ENCODE measurements around the gene GPR119. TPM values are rescaled to one million over a fixed set of nuclear protein-coding genes. Genes with fewer than 3 reads are reported as not detected.
"Not testable (repeated sequence)": the region's sequence is repeated elsewhere in the genome, so short reads cannot be mapped to it uniquely, and the experiment has no call there.

GPR119 gene
- total RNA-seq, 1 donor = not detected

DNA sequence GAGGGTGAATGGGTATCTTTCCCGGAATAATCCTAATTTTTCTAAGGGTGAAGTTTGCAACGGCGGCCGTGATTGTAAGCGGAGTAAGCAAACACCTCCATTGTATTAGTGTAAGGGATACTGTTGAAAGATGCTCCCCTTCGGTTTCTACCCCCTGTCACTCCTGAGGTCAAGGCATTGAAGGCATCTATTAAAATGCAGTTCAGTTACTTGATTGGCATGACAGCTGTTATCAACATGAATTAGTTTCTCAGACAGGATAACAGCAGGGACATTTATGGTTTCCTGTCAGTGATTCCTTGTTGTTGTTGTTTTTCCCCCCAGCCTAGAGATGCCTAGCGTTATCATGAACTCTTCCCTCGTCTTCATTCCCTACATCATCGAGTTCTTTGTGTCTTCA is 45.2 kb downstream of the GPR119 start:
- DNase-seq (ENCODE audit: low read depth in 2 of 3, low spot score in 2 of 3) = no peak

DNA sequence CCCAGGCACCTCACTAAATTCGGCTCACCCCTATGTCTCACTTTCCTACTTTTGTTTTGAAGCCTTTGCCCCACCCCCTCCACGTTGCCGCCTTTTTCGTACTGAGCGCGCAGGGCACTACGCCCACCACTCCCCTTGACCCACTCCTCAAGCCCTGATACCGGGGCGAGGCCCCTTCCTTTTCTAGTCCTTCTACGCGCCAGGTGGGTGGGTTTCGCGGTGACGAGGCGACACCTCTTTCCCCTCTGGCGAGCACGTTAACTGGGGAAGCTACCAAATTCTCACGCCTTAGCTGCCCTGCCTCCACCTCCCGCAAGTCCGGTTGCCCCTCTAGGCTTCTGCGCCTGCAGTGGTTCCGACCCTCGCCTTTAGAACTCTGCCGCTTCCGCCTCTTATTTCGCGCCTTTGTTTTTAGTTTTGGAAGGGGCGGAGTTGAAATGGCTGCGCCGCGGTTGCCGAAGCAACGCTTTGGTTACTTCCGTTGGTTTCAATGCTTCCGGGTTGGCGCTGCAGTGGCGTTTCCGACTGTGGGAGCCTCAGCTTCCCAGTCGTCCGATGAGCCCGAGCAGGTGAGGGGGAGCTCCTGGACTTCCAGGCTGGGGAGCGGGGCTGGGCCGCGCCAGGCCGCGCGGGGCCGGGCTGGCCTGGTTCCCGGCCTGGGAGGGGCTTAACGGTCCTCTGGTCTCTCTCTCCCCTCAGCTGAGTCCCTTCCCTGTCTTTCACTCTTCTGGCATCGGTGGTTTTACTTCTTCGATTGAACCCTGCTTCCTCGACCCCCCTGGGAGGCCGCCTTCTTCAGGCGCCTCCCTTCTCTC is 45.9 kb downstream of the GPR119 start, which contains the start of gene SLC25A14:
SLC25A14 (plus strand) TSS at position 512 of the 815 bp plus-strand sequence. CDS start 360 bp downstream, outside the sequence.
- DNase-seq (ENCODE audit: low read depth in 2 of 3, low spot score in 2 of 3) = peak; percentile 46 to 73 (median 52)

GRCh38 chrX:130338869-130339268 is 46.6 kb downstream of the GPR119 start:
- not testable (repeated sequence) for DNase-seq (ENCODE audit: low read depth in 2 of 3, low spot score in 2 of 3)

DNA sequence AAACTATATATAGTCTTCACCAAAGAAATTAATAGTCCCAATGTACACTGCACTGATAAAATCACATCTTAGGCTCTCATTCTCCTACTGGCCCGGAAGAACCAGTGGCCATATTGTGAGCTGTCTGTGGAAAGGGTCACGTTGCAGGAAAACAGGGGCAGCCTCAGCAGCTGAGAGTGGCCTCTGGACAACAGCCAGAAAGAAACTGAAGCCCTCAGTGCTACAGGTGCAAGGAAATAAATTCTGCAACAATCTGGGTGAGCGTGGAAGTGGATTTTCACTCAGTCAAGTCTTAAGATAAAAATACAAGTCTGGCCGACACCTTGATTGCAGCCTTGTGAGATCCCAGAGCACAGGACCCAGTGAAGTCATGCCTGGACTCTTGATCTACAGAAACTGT is 48.9 kb downstream of the GPR119 start:
- no peak for DNase-seq (ENCODE audit: low read depth in 2 of 3, low spot score in 2 of 3)

Other genes with a start within 250 kb of the GPR119 start
- gene AIFM1, start 219.8 kb downstream of the GPR119 start, total RNA-seq = 10.0 TPM
- 18.6 TPM for gene RAB33A, start 213.7 kb downstream of the GPR119 start, total RNA-seq
- gene ZNF280C, start 116.8 kb downstream of the GPR119 start, total RNA-seq = 3.0 TPM
- gene SLC25A14, start 45.8 kb downstream of the GPR119 start, total RNA-seq = 4.8 TPM
- gene RBMX2, start 16.3 kb upstream of the GPR119 start, total RNA-seq = 7.3 TPM